Measurements from ENCODE around the gene ABR. TPM values are rescaled to one million over a fixed set of nuclear protein-coding genes. Genes with fewer than 3 reads are reported as not detected.

Gene ABR
- total and polyA plus RNA-seq, 2 of the 13 experiments (the other 11 are each of a cell fraction or from before 2014, with no cell fraction given): 12.4 to 40.4 TPM

- no peak overlapping the region for H3K4me2 ChIP-seq (ENCODE audit: low read depth, low read length)
- FAIRE-seq (no peak), DNase-seq (ENCODE audit: low spot score) (no peak), ATAC-seq (no peak)
- H2AFZ ChIP-seq (ENCODE audit: low read length): no peak overlapping the region
- 90% methylated on average over 19 of the region's 25 CpGs for WGBS (ENCODE audit: low lambda C conversion rate)
- no peak for TF ChIP-seq ADNP (CRISPR knock-in tag; IDR thresholded peaks at IDR 0.05)
- no peak for TF ChIP-seq PLSCR1 (CRISPR knock-in tag; IDR thresholded peaks at IDR 0.05; ENCODE audit: borderline replicate concordance)
- no peak for TF ChIP-seq SYNCRIP (IDR thresholded peaks at IDR 0.05; ENCODE audit: insufficient read depth, low read depth, low read length)
- peaks cover 8% of the 10 kb centered on the region for H3K4me1 ChIP-seq (ENCODE audit: insufficient read depth, low read length)
- no peak overlapping the region for H3K4me3 ChIP-seq (replicated peaks in 1 of 3; ENCODE audit: insufficient read depth in 1 of 3, low read depth in 2 of 3, low read length in 3 of 3)
- H3K79me2 ChIP-seq (ENCODE audit: insufficient read depth, low read length): no peaks in the 10 kb centered on the region
- no peaks in the 10 kb centered on the region for H3K27me3 ChIP-seq (ENCODE audit: control insufficient read depth in 1 of 2, insufficient read depth in 2 of 2, low read length in 2 of 2)
- ChIA-PET CTCF (ENCODE audit: low intra/inter-chr PET ratio, low total read pairs) (no interaction called here), POLR2A (no interaction called here)
- H4K20me1 ChIP-seq (ENCODE audit: insufficient read depth, low read length): no peaks in the 10 kb centered on the region
- no peaks in the 10 kb centered on the region for H3K9me3 ChIP-seq (ENCODE audit: low read length)
- peaks cover 0 to 1% of the 10 kb centered on the region in 2 experiments; a peak in 1 of 5 replicates for H3K36me3 ChIP-seq (replicated peaks in 1 of 2; ENCODE audit: control insufficient read depth in 1 of 2, insufficient read depth in 2 of 2, low read length in 2 of 2)
- H3K9ac ChIP-seq (ENCODE audit: insufficient read depth, low read depth, low read length): no peak overlapping the region
- no peak overlapping the region for H3K27ac ChIP-seq (ENCODE audit: extremely low read length, insufficient read depth, low read length)
- no TSS peak for BruUV-seq (replicated peaks)
- in situ Hi-C loops (cut with HindIII; ENCODE audit: extremely low pct_ligation_motif_present, low pct_unique_long_range_greater_than_20kb): no loop called here
- intact Hi-C loops (cut with micrococcal nuclease; ENCODE audit: unreplicated experiment): no loop called here
Observed at GRCh38 chr17:1073241-1073962, 106.4 kb downstream of the ABR start.

GRCh38 chr17:1072551-1072961 is 107.2 kb downstream of the ABR start:
- intact Hi-C loops (cut with micrococcal nuclease; ENCODE audit: unreplicated experiment): no loop called here
- TF ChIP-seq DZIP1 (CRISPR knock-in tag; IDR thresholded peaks at IDR 0.05): no peak
- TF ChIP-seq ZNF225 (CRISPR knock-in tag; IDR thresholded peaks at IDR 0.05): no peak
- no peak for TF ChIP-seq LCORL (IDR thresholded peaks at IDR 0.05)
- no peak for TF ChIP-seq LCORL (CRISPR knock-in tag; IDR thresholded peaks at IDR 0.05)
- no peak for TF ChIP-seq HINFP (CRISPR knock-in tag; IDR thresholded peaks at IDR 0.05; ENCODE audit: low read depth)
- no peak for TF ChIP-seq PLRG1 (conservative IDR thresholded peaks at IDR 0.05)
- TF ChIP-seq ZBTB42 (CRISPR knock-in tag; IDR thresholded peaks at IDR 0.05): no peak
- no peak for TF ChIP-seq LBX2 (CRISPR knock-in tag; IDR thresholded peaks at IDR 0.05; ENCODE audit: borderline replicate concordance)
- TF ChIP-seq IKZF1 (IDR thresholded peaks at IDR 0.05): no peak
- no peak for TF ChIP-seq ZNF335 (CRISPR knock-in tag; IDR thresholded peaks at IDR 0.05)

More at GRCh38 chr17:1072551-1072961, 107.2 kb downstream of the ABR start:
- WGBS (ENCODE audit: low lambda C conversion rate): 95% methylated on average over 20 of the region's 20 CpGs
- ATAC-seq (no peak), DNase-seq (ENCODE audit: low spot score) (no peak), FAIRE-seq (no peak)
- Histone ChIP-seq H3K4me1 (ENCODE audit: insufficient read depth, low read length) (peaks cover 14% of the 10 kb centered on the region), H3K27ac (ENCODE audit: extremely low read length, insufficient read depth, low read length) (no peak overlapping the region), H3K9me3 (ENCODE audit: low read length) (no peaks in the 10 kb centered on the region), H3K4me2 (ENCODE audit: low read depth, low read length) (no peak overlapping the region), H2AFZ (ENCODE audit: low read length) (no peak overlapping the region), H3K79me2 (ENCODE audit: insufficient read depth, low read length) (no peaks in the 10 kb centered on the region), H3K9ac (ENCODE audit: insufficient read depth, low read depth, low read length) (no peak overlapping the region), H4K20me1 (ENCODE audit: insufficient read depth, low read length) (no peaks in the 10 kb centered on the region), H3K4me3 (replicated peaks in 1 of 3; ENCODE audit: insufficient read depth in 1 of 3, low read depth in 2 of 3, low read length in 3 of 3) (no peak overlapping the region), H3K36me3 (replicated peaks in 1 of 2; ENCODE audit: control insufficient read depth in 1 of 2, insufficient read depth in 2 of 2, low read length in 2 of 2) (peaks cover 0 to 1% of the 10 kb centered on the region in 2 experiments; a peak in 1 of 5 replicates), H3K27me3 (ENCODE audit: control insufficient read depth in 1 of 2, insufficient read depth in 2 of 2, low read length in 2 of 2) (no peaks in the 10 kb centered on the region)
- in situ Hi-C loops (cut with HindIII; ENCODE audit: extremely low pct_ligation_motif_present, low pct_unique_long_range_greater_than_20kb): no loop called here
- CTCF ChIA-PET (ENCODE audit: low intra/inter-chr PET ratio, low total read pairs): no interaction called here
- no TSS peak for BruUV-seq (replicated peaks)
- POLR2A ChIA-PET: no interaction called here
